GM21786 (cell line): ENCODE results near the gene MGMT.

Experiments used
- ATAC-seq: cut with Tn5 transposase; IDR thresholded peaks from one replicate; pipeline ENCODE4 v1.9.1; 2021; ENCODE audit not compliant: unreplicated experiment

Gene MGMT

DNA sequence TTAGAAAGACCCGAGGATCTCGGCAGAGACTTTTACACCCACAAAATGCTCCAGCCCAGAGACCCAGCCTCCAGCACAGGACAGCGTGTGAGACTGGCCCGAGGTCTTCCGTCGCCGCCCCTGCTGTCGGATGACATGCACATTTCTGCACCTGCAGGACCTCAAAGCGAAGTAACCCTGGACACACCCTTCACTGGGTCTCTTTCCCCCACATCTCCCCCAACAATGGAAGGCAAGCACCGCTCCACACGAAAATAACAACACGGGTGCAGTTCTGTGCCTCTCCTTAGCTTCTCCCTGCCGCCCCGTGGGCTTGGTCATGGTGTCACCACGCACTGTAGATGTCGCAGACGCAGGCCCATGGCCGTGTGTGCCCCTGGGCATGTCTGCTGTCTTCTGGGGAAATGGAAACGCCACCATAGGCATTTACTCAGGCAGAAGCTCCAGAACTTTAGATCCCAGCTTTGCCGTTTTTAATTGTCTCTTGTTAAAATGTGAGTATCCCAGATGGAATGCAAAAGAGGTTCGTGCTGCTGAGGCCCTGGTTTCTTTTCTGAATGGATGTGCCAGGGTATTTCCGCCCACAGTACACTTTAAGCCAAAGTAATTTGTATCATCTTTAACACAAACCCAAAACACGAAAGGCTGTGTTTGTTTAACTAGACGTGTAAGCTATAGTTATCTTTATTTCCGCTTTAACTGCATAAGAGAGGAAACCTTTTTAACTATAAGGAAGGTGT lies 237.9 kb downstream of the MGMT start:
- ATAC-seq = no peak

DNA sequence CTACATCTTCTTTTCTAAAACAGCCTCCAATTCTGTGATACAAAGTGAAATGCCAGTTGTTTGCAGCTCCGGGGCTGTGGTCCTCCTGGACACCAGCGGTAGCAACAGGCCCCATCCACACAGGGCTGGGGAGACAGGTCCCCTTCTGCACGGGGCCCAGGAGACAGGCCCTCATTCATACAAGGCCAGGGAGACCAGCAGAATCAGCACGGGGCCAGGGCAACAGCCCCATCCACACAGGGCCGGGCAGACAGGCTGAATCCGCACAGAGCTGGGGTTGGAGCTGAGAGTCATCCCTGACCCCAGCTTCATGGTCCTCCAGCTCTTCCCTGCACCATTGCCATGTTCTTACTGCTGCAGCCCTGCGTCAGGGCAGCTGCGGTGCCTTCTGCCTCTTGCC lies 238.6 kb downstream of the MGMT start:
- ATAC-seq = no peak

DNA sequence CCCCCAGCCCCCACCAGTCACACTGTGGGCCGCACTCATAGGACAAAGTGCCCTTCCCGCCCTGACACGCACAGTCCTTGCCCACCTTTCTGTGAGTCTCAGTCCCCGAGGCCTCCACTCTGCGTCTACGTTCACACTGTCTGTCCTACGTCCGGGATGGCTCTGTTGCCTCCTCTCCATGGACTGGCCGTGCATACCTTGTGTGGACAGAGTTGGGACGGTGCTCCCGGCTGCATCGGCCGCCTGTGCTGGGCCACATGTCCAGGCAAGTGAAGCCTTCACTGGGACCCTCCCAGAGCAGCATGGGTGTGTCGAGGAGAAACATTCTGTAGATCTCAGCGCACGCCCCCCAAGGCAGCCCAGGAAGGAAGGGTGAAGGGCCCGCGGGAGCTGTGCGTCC lies 239.0 kb downstream of the MGMT start:
- ATAC-seq = no peak

DNA sequence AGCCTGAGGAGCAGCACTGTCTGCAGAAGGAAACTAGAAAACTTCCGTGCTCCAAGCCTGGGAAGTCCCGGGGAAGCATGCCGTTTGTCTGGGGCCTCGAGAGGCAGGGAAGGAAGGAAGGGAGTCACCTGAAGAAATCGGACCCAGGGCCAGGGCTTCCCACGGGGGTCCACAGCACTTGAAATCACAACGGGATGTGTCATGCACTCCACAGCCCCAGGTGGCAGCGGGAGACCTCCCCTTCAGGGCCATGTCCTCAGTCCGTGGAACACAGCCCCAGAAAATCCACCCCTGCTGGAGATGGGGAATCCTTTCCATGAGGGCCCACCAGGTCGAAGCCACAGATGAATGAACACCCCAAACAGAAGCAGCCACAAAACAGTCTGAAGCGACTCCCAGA lies 239.5 kb downstream of the MGMT start:
- ATAC-seq = no peak

DNA sequence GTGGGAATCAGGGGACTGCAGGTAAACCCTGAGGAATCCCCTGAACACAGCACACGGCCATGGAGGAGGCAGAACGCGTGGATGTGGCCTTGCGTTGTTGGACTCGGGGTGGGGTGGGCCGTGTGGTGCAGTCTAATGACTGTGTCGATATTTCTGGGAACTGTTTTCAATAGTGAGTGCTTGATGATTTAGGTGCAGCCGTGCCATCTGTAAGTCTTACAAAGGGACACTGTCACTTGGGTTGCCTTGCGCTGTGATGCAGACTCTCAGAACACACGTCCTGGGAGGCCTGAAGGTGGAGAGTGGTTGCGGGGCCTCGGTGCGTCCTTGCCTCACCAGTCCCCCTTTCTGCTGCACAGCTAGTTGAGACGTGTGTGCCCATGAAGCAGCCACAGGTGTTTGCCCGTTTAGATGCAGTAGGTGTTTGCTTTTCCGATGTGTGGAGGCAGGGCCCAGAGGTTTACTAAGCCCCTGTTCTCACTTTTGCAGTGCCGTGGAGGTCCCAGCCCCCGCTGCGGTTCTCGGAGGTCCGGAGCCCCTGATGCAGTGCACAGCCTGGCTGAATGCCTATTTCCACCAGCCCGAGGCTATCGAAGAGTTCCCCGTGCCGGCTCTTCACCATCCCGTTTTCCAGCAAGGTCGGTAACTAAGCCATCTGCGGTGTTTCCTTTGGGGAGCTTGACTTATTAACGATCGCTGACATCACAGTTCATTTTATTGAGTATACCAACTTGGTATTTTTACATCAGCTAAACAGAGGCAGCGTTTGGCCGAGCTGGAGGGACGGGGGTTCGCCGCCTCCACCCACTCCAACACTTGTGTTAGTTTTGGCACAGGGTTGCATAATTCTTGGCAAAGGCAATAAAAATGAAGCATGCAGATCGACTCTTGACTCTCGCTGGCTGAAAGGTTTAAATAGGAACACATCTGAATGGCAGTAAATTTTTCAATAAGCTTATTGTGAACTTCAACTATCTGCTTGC lies 240.7 kb downstream of the MGMT start:
- ATAC-seq = no peak

DNA sequence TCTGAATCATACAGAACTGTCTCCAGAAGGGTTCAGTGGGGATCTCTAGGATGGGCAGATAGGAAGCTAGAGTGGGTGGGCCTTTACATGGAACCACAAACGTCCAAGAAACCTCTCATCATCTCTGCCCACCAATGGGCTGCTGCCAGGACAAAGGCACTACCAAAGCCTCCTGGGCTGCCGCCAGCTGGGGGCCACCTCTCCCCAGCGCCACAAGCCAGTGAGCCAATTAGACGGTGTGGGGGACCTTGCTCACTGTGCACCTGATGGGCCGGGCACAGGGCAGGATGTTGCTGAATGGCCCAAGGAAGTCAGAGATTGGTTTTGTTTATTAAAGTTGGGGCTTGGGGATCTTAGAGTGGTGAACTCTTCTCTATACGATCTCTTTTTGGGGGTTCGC lies 242.1 kb downstream of the MGMT start:
- ATAC-seq = no peak

GRCh38 chr10:129709627-129710509 lies 242.8 kb downstream of the MGMT start:
- no peak for ATAC-seq

GRCh38 chr10:129710510-129710847 lies 243.4 kb downstream of the MGMT start:
- no peak for ATAC-seq

- no peak for ATAC-seq
Measured at GRCh38 chr10:129711291-129711690, 244.2 kb downstream of the MGMT start.

- ATAC-seq = no peak
Measured at GRCh38 chr10:129712000-129712399, 245.0 kb downstream of the MGMT start.

- ATAC-seq = no peak
Measured at GRCh38 chr10:129713659-129714265, 246.7 kb downstream of the MGMT start.

DNA sequence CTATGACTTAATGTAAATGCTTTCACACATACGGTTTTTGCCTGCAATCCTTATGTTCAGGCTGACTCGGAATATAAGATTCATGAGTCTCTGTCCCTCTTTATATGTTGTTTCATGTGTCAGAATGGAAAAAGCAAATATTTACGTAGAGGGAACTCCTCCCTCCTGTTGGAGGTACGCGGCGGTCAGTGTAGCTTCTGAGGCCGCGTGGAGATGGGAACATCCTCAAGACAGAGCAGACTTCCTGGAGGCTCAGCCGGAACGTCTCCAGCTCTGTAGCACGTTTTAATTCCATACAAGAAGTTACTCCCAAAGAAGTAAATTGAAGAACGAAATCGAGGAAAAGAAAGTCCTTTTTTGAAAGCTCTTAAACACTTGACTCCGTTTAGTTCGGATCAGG lies 248.8 kb downstream of the MGMT start:
- no peak for ATAC-seq

DNA sequence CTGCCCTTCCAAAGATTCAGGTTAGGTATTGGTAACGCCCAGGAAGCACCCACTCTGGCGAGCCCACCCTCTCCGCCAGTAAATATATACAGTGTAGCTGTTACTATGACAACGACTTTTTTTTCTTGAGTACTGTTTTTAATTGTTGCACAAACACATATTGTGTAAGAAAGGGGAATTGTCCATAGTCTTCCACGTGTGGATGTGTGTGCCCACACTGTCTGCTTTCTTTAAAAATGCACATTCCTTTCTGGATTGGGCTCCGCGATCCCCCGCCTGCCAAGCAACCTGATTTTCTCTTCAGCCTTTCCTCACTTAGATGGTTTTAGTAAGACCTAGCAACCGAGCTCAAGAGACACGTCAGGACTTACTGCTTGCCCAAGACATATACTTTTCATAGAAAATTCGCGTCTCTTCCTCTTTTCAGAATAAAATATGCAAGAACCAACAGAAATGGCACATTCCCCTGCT lies 249.2 kb downstream of the MGMT start:
- no peak for ATAC-seq

DNA sequence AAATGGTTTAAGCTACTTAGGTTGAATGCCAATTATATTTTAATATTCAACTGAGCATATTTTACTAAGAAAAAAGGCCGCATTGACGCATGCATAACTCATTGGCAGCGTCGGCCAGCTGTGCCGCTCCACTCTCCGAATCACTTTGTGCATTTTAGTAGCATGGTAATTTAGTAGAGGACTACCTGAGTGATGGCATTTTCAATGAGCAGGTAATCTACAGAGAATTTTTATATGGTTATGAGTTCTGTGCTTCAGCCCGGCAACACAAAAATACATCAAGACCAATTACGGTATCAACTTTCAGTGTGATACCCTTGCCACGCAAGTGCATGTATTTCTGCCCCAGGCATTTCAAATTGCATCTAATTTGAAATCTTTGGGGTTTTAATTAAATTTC lies 249.8 kb downstream of the MGMT start:
- no peak for ATAC-seq

GRCh38 chr10:129717816-129718547 lies 250.9 kb downstream of the MGMT start:
- no peak for ATAC-seq

DNA sequence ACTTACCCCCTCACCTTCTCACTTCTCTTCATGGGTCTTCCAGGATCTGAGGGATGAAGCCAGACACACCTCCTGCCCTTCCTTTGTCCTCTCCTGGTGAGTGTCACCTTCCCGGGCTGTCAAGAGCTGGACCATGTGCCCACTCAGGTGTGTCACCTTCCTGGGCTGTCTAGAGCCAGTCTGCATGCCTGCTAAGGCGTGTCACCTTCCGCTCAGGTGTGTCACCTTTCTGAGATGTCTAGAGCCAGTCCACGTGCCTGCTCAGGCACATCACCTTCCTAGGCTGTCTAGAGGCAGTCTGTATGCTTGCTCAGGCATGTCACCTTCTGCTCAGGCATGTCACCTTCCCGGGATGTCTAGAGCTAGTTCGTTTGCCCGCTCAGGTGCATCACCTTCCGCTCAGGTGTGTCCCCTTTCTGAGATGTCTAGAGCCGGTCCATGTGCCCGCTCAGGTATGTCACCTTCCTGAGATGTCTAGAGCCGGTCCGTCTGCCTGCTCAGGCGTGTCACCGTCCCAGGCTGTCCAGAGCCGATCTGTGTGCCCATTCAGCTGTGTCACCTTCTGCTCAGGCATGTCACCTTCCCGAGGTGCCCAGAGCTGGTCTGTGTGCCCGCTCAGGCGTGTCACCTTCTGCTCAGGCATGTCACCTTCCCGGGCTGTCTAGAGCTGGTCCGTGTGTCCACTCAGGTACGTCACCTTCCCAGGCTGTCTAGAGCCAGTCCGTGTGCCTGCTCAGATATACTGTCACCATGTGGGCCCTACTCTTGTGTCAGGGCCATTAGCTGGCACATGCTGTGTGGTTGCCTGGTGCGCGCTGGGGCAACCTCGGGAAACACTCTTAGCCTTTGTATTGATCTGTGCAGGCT lies 251.7 kb downstream of the MGMT start:
- no peak for ATAC-seq

DNA sequence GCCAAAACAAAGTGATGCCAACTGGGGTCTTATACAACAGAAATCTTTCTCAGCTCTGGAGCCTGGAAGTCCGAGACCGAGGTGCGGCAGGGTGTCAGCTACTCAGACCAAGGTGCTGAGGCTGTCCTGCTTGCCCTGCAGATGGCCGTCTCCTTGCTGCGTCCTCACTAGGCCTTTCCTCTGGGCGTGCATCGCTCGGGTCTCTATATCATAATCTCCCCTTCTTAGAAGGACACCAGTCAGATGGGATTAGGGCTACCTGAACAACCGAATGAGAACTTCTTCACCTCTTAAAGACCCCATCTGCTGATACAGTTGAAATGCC lies 252.3 kb downstream of the MGMT start:
- no peak for ATAC-seq

GRCh38 chr10:129719889-129720590 lies 253.0 kb downstream of the MGMT start:
- ATAC-seq = no peak

DNA sequence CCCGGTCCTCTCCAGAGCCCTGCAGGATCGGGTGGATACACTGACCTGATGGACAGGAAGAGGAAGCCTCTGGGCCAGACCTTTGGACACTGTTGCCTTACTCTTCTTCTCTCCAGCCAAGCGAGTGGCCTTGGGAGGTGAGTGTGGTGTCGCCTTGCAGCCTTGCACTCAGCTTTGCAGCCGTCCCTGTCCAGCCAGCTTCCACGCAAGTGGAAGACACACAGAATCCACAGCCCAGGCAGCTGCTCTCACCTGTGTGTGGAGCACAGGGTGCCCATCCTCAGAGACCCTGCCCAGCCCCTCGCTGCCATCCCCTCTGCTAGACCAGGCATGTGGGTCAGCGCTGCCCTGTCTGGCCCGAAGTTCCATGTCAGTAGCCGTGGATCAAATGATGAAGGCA lies 258.0 kb downstream of the MGMT start:
- no peak for ATAC-seq
